Neutrophil (primary cell): ENCODE measurements around the gene ADRM1.

Source experiments
- H3K27ac ChIP-seq: fragments of 200-600 bp; sonication (generic); 2 replicates; pipeline ENCODE4 v1.5.1; 2016; ENCODE audit warnings: mild to moderate bottlenecking, moderate library complexity
- H3K27me3 ChIP-seq: fragments of 200-600 bp; sonication (generic); 2 replicates; pipeline ENCODE4 v1.6.0; 2016; ENCODE audit warnings: mild to moderate bottlenecking
- H3K36me3 ChIP-seq: fragments of 200-600 bp; sonication (generic); 2 replicates; pipeline ENCODE4 v1.5.1; 2017
- H3K4me1 ChIP-seq, 2 experiments: fragments of 200-600 bp in 1 of 2; sonication (generic) in 1 of 2; 1 replicate in 1 of 2; 2 replicates in 1 of 2; pipeline versions ENCODE4 v1.5.1 to v1.6.1; 2013 to 2016; ENCODE audit warnings: low read depth in 1 of 2, low read length in 1 of 2, mild to moderate bottlenecking in 1 of 2, moderate library complexity in 1 of 2; ENCODE audit not compliant: control insufficient read depth in 1 of 2, insufficient read depth in 1 of 2
- H3K4me3 ChIP-seq, 2 experiments: fragments of 200-600 bp in 1 of 2; sonication (generic) in 1 of 2; 1 replicate in 1 of 2; 2 replicates in 1 of 2; pipeline ENCODE4 v1.5.1; 2013 to 2016; ENCODE audit warnings: low read depth in 1 of 2, low read length in 1 of 2, mild to moderate bottlenecking in 1 of 2, moderate library complexity in 1 of 2
- H3K9me3 ChIP-seq: fragments of 200-600 bp; sonication (generic); 2 replicates; pipeline ENCODE4 v1.5.1; 2016
- CTCF ChIP-seq: fragments of 200-600 bp; sonication (generic); IDR thresholded peaks from 2 replicates; pipeline ENCODE4 v1.5.1; 2016; ENCODE audit warnings: antibody characterized with exemption

The ADRM1 gene

GRCh38 chr20:62267543-62267942, 35.3 kb upstream of the ADRM1 start:
- Histone ChIP-seq H3K36me3 (peaks cover 89% of the 10 kb centered on the region), H3K27ac (no peak overlapping the region), H3K9me3 (no peaks in the 10 kb centered on the region), H3K4me1 (no peaks in the 10 kb centered on the region), H3K4me3 (no peak overlapping the region), H3K27me3 (no peaks in the 10 kb centered on the region)
- TF ChIP-seq CTCF: no peak

GRCh38 chr20:62268228-62268900, 34.4 kb upstream of the ADRM1 start:
- H3K4me3 ChIP-seq: no peak overlapping the region
- H3K4me1 ChIP-seq: no peaks in the 10 kb centered on the region
- H3K36me3 ChIP-seq: peaks cover 89% of the 10 kb centered on the region
- no peak overlapping the region for H3K27ac ChIP-seq
- no peak for TF ChIP-seq CTCF
- H3K9me3 ChIP-seq: no peaks in the 10 kb centered on the region
- no peaks in the 10 kb centered on the region for H3K27me3 ChIP-seq

- peaks cover 89% of the 10 kb centered on the region for H3K36me3 ChIP-seq
Measured at GRCh38 chr20:62269378-62269777, 33.4 kb upstream of the ADRM1 start.

GRCh38 chr20:62269871-62270270, 32.9 kb upstream of the ADRM1 start:
- Histone ChIP-seq H3K27ac (no peak overlapping the region), H3K4me1 (no peaks in the 10 kb centered on the region), H3K4me3 (no peak overlapping the region), H3K9me3 (no peaks in the 10 kb centered on the region), H3K36me3 (peaks cover 89% of the 10 kb centered on the region), H3K27me3 (no peaks in the 10 kb centered on the region)
- TF ChIP-seq CTCF: no peak

More at GRCh38 chr20:62269378-62269777, 33.4 kb upstream of the ADRM1 start:
- no peak for TF ChIP-seq CTCF
- Histone ChIP-seq H3K9me3 (no peaks in the 10 kb centered on the region), H3K4me3 (no peak overlapping the region), H3K27ac (no peak overlapping the region), H3K4me1 (no peaks in the 10 kb centered on the region), H3K27me3 (no peaks in the 10 kb centered on the region)

GRCh38 chr20:62272200-62272599, 30.6 kb upstream of the ADRM1 start:
- Histone ChIP-seq H3K4me3 (no peak overlapping the region), H3K36me3 (peaks cover 88% of the 10 kb centered on the region), H3K9me3 (no peaks in the 10 kb centered on the region), H3K27me3 (no peaks in the 10 kb centered on the region), H3K27ac (no peak overlapping the region), H3K4me1 (no peaks in the 10 kb centered on the region)
- no peak for TF ChIP-seq CTCF
